Loucy (cell line): Measurements from ENCODE around the gene SFRP5.

Experiments
- CTCF ChIP-seq: fragments of 200-600 bp; sonication (generic); conservative IDR thresholded peaks from 2 replicates; pipeline ENCODE4 v1.5.1; 2014; ENCODE audit warnings: mild to moderate bottlenecking, antibody characterized with exemption, low read length
- EZH2phosphoT487 ChIP-seq: fragments of 200-600 bp; IDR thresholded peaks from 2 replicates; pipeline ENCODE4 v1.6.1; 2018; ENCODE audit warnings: antibody characterized with exemption, mild to moderate bottlenecking, moderate library complexity, borderline replicate concordance

GRCh38 chr10:97791824-97792721 is 20.3 kb upstream of the SFRP5 start:
- TF ChIP-seq EZH2phosphoT487 (no peak), CTCF (peak; percentile 92)
